HEK293 (cell line): ENCODE results near the gene DST.

ENCODE experiments used
- IKZF3 ChIP-seq: fragments of 450-650 bp; IDR thresholded peaks from 2 replicates; pipeline ENCODE4 v1.5.0; 2018; ENCODE audit warnings: missing biosample characterization, mild to moderate bottlenecking, missing genetic modification characterization, moderate library complexity
- PRDM1 ChIP-seq: fragments of 450-650 bp; formaldehyde crosslinking; IDR thresholded peaks from 2 replicates; pipeline ENCODE4; 2016; ENCODE audit warnings: missing biosample characterization, missing genetic modification characterization
- ZFP41 ChIP-seq: fragments of 450-650 bp; formaldehyde crosslinking; IDR thresholded peaks from 2 replicates; pipeline ENCODE4 v1.5.1; 2016; ENCODE audit warnings: missing biosample characterization, missing genetic modification characterization, borderline replicate concordance
- ZNF24 ChIP-seq: fragments of 450-650 bp; formaldehyde crosslinking; IDR thresholded peaks from 2 replicates; pipeline ENCODE4 v1.5.1; 2016; ENCODE audit warnings: missing biosample characterization, missing genetic modification characterization
- TF ChIP-seq, protein P1 (sequence below): fragments of 450-650 bp; formaldehyde crosslinking; IDR thresholded peaks from 2 replicates; pipeline ENCODE4 v1.5.1; 2016; ENCODE audit warnings: missing biosample characterization, missing genetic modification characterization

- TF ChIP-seq IKZF3 (tag by site-specific recombination) = no peak
- TF ChIP-seq, protein P1, sequence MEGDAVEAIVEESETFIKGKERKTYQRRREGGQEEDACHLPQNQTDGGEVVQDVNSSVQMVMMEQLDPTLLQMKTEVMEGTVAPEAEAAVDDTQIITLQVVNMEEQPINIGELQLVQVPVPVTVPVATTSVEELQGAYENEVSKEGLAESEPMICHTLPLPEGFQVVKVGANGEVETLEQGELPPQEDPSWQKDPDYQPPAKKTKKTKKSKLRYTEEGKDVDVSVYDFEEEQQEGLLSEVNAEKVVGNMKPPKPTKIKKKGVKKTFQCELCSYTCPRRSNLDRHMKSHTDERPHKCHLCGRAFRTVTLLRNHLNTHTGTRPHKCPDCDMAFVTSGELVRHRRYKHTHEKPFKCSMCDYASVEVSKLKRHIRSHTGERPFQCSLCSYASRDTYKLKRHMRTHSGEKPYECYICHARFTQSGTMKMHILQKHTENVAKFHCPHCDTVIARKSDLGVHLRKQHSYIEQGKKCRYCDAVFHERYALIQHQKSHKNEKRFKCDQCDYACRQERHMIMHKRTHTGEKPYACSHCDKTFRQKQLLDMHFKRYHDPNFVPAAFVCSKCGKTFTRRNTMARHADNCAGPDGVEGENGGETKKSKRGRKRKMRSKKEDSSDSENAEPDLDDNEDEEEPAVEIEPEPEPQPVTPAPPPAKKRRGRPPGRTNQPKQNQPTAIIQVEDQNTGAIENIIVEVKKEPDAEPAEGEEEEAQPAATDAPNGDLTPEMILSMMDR = no peak
- no peak for TF ChIP-seq PRDM1 (tag by site-specific recombination)
- no peak for TF ChIP-seq ZFP41 (tag by site-specific recombination)
- no peak for TF ChIP-seq ZNF24 (tag by site-specific recombination)
Measured at GRCh38 chr6:56424542-56425083, 218.1 kb downstream of the DST start.
